Midbrain (tissue), 1 donor: ENCODE data around the gene SYNE1.
A peak's percentile ranks its signal among the peaks of the same experiment; 100 is the strongest.
"Not testable (repeated sequence)": the region's sequence is repeated elsewhere in the genome, so short reads cannot be mapped to it uniquely, and the experiment has no call there.

Experiments used
- DNase-seq: peaks from one replicate; lab custom pipeline; 2025; lab: John Stamatoyannopoulos, UW

Gene SYNE1

DNA sequence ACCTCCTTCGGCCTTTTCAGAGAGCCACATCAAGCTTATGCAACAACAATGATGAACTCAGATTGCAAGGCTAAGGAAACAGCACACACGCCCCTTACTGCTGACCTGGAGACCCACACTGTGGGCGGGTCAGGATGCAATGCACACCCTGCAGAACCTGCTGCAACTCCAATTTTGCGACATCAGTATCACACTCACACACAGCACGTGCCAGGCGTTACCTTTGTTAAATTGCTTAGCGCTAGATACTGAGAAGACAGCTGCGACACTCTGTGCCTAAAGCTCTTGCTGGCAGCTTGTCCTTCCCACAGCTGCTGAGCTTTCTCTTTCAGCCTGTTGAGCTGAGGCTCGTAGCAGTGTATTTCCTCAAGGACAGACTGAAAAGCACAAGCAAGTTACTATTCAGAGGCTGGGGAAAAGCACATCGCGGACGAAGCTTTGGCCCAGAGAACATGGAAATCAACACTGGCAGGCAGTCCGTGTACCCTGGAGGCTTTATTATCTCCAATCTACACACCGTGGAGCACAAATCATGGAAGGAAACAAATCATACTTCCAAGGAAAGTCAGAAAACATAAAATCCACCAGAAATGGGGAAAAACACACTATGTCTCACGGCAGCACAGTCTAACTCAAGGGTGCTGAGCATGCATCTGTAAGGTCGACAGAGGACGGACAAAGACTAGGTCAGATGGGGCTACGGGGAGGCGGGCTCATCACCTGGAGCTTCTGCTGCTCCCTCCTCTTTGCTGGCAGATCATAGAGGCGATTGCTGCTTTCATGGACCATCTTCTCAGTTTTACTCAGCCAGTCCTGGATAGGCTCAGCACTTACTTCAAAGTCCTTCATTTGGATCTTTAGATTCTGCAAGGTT is 268.2 kb downstream of the SYNE1 start:
- peak; percentile 33 for DNase-seq

DNA sequence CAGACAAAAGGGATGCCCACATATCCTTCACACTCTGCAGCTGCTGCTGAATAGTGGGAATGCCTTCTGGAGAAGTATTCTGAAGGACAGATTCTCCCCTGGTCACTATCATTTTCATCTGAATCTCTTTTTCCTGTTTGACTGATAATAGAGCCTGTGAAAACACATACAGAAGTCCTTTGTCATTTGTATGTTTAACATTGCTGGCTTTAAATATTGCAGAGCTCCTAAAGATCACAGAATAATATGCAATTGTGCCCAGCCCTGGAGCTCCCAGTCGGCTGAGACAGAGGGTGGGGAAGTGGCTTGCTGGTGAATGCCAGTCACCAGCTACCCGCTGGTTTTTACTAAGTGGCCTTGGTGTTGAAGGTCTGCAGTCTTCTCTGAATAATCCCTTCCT is 272.3 kb downstream of the SYNE1 start:
- no peak for DNase-seq

DNA sequence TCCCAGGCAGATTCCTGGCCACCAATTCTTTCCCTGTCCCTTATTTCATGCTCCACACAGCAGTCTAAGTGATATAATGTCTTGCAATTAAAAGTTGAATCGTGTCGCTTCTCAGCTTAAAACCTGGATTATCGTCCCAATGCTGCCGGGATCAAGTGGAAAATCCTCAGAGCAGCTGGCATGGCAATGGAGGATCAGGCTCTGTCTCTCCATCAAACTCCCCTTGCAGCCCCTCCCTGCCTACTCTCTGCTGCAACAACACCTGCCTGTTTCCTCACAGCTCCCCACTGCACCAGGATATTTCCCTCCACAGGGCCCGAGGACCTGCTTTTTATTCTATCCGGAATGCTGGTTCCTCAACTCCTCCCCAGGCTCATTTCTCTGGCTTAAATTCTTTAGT is 277.1 kb downstream of the SYNE1 start:
- DNase-seq, result no peak

DNA sequence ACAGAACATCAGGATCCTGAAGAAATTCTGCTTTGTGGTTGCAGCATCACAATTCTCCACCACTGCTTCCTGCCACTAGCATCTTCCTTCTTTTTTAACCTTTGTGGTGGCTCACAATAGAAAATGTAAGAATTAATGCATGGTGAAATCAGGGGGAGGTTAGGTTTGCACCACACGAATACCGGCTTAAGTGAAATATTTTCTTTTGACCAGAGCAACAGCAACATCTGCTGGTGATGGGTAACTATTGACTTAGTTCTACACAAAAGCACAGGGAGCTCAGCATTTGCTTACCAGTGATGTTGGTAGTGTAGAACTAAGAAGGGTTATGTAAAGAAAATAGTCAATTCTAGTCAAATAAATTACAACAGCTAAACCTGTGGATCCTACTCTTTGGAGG is 280.5 kb downstream of the SYNE1 start:
- DNase-seq, result no peak

DNA sequence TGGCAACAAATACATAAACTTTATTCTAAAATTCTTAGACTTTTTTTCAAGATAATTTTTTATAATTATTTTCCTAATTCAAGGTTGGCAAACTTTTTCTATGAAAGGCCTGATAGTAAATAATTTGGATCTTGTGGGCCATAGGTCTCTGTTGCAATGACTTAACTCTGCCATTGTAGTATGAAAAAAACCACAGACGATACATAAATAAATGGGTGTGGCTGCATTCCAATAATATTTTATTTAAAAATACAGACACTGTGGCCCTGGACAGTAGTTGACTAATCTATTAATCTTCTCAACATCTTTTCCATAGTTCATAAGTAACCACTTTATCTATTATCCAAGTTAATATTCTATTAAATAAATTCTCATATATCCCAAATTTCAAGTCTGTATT is 281.1 kb downstream of the SYNE1 start:
- DNase-seq, result no peak

DNA sequence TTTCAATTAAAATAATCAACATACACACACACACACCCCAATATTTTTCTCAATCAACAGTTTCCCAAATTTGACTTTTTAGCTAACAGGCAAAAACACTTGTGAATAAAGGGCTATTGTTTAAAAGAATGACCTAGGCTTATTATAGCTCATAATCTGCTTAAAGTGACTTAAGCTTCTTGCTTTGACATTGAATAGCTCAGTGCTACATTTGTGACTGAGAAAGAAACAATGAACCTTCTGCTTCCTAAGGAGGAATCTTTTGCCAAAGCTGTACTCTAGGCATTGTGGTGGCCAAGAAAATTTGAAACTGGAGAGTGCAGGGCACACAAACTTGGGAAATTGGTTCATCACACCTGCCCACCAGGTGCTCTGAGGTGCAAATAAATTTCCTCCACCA is 282.0 kb downstream of the SYNE1 start:
- no peak for DNase-seq

DNA sequence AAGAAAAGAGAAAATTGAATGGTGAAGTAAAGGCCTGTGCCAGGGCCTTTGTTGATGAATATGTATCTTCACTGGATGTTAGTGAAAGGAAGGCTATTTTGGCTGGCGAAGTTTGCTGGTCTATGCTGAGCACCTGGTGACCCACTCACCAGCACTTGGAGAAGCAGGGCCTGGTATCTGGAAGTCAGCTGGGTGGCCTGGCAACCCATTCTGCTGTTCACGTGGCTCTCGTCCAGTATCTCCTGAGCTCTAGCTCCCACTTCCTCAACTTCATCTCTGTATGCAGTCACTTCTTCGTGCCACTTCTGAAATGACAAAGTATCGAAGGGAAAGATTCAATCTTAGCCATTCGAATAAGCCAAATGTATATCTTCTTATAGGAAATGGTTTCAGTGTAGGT is 283.7 kb downstream of the SYNE1 start:
- no peak for DNase-seq

DNA sequence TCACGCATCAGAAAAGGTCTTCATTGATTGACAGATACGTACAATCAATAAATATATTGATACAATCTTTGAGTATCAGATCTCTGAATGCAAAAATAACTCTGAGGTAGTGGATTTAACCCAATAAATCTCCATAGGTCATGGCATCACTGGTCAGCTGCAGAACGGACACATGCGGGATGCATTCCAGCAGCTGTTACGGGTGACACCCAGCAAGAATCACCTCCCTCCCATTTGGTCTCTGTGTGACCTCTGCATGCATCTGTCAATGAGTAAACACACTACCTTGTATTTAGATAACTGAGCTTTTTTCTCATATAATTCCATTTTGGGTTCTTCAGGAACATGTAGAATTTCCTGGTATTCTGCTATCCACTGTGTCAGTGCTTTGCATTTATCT is 285.4 kb downstream of the SYNE1 start:
- no peak for DNase-seq

DNA sequence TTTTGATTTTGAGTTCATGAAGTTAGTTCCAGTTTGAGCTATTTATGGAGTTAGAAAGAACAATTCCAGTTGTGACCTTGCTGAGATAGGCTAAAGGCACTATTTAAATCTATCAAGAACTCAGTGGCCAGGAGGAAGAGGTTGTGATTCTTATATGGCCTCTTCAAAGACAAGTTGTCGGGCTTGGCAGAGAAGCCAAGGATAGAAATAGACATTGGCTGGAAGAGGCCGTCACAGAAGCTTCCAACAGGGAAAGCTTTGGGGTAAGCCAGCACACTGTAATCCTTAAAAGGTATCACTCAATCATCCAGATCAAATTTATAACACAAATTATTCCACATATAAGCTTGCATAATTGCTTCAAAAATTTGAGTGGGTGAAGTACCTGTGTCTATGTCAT is 286.1 kb downstream of the SYNE1 start:
- no peak for DNase-seq

DNA sequence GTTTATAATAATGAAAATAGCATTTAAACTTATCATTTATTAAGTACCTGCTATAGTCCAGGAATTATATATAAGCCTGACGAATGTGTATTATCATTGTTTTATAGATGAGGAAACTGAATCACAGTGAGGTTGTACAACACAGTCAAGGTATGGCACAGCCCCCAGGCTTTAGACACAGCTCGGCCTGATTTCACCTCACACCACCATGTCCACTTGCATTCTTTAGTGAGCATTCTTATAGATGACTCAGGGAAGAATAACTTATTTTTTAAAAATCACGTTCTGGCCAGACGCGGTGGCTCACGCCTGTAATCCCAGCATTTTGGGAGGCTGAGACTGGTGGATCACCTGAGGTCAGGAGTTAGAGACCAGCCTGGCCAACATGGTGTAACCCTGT is 289.0 kb downstream of the SYNE1 start:
- DNase-seq, result no peak

DNA sequence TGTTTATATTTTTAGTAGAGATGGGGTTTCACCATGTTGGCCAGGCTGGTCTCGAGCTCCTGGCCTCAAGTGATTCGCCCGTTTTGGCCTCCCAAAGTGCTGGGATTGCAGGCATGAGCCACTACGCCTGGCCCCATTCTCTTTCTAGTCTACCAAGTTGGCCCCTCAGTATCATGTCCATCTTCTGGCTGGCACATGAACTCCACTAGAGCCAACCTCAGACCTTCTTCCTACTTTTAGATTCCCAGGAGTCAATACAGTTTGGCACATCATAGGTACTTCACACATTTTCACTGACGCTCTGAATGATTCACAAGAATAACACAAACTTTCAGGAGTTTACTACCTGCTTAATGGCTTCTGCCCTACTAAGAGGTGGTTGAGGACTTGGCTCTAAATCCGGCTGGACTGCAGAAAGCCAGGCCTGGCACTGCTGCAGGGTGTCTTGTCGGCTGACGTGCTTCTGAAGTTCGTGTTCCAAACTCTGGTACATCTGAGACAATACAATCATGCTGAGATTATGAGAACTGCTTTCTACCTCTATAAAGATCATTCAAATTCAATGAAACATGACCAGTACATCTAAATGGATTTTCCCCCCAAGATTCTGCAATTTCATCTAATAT is 293.3 kb downstream of the SYNE1 start:
- no peak for DNase-seq

DNA sequence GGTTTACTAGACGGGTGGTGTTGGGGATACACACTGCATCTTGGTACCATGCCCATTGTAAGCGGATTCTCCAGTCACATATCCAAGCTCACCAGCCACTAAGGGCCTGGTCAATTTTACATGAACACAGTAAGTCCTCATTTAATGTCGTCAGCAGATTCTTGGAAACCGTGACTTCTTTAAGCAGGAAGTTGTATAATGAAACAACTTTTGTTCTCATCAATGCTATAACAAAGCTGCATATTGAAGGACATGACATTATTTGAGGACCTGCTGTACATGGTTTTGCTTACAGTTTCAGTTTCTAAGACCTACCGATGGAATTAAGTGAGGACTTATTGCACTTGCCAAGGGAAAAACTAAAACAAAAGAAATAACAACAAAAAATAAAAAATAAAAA is 295.6 kb downstream of the SYNE1 start:
- no peak for DNase-seq

DNA sequence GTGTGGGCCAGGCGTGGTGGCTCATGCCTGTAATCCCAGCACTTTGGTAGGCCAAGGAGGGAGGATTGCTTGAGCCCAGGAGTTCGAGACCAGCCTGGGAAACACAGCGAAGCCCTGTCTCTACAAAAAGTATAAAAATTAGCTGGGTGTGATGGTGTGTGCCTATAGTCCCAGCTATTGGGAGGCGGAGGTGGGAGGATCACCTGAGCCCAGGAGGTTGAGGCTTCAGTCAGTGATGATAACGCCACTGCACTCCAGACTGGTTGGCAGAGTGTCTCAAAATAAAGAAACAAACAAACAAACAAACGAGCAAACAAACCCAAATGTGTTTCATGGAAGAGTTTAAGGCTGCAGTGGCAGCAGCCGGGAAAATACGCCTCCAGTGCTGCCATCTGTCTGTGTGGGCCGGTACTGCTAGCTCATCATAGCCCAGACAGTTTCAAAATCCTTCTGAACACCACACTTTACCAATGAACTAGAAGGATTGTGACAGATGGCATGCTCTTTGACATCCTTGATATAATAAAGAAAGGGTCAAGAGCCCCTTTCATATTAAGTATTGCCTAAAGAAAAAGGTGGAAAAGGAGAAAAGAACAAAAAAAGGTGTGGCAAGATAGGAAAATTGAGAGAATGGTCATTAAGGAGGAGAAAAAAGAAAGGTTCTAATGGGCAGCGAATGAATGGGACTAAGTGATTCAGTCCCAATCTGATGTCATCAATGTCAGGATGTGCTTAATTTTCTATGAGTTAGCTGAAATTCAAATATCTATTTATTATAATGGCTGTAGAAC is 298.6 kb downstream of the SYNE1 start:
- DNase-seq, result peak; percentile 63

DNA sequence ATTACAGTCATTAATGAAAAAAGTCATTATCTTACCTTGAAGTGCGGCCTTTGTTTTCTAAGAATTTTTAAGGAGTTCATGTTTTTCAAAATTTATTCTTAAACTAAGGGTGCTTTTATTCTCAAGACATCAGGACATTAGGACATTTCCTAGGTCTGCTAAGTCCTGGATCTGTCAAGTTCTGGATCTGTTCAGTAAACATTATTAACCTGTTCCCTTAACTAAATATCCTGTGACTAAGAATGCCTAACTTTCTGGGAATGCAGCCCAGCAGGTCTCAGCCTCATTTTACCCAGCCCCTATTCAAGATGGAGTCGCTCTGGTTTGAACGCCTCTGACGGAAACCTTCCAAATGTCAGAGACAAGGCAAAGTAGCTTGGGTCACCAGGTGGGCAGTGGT is 302.6 kb downstream of the SYNE1 start:
- DNase-seq, result no peak

DNA sequence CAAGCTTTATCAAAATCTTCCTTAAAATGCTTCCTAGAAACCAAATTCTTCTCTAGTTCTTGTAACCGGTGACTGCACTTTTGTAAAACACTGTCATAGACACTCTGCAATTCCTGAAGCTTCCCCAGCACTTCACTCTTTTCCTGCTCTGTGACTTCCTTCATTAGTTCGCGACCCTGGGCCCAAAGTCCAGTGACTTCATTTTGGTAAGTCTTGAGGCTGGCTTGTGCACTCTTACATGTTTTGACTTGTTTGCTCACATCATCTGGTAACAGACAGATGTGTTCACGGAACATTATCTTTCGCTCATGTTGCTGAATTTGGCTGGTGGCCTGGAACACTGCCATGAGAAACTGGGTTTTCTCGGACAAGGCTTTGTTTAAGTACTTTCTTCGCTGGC is 306.2 kb downstream of the SYNE1 start:
- DNase-seq, result no peak

DNA sequence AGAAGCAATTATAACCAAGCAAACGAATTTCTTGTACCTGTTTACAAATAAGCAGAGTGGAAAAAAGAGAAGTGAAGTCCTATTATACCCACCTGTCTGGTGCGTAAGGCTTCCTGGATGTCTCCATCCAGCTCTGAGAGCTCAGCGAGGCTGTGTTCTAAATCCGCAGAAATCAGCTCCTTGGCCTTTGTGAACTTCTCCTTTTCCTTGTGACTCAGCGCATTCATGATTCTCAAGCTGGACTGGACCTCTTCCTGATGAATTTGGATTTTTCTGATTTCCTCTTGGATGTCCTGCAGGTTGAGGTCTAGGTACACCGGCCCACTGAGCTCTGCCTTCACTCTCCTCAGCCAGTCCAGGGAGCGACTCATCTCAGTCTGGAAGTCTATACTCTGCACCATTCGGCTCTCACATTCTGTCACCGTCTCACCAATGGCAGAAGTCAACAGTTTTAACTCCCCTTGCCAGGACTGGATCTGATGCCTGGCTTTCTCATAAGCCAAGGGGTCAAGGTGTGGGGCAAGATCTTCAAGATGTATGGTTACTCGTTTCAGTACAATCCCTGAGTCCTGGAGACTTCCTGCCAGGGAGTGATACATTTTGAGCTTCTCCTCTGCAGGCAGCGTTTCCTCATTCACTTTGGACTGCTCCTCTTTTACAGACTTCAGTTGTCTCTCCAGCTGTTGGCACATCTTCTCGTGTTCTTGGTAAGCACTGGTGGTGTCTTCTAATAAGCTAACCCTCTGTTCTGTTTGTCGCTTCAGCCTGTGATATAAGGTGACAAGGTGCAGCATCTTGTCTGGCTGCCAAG is 307.3 kb downstream of the SYNE1 start:
- DNase-seq, result no peak

DNA sequence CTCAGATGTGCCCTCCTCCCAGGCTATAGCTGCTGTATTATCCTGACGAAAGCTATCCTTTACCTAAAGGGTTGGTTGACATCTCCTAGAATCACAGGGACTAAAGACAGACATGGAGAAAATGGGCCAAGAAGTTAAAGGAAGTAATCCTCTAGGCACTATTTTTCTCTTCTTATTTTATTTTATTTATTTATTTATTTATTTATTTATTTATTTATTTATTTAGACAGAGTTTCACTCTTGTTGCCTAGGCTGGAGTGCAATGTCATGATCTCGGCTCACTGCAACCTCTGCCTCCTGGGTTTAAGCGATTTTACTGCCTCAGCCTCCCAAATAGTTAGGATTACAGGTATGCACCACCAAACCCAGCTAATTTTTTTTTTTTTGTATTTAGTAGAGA is 309.0 kb downstream of the SYNE1 start:
- not testable (repeated sequence) for DNase-seq

DNA sequence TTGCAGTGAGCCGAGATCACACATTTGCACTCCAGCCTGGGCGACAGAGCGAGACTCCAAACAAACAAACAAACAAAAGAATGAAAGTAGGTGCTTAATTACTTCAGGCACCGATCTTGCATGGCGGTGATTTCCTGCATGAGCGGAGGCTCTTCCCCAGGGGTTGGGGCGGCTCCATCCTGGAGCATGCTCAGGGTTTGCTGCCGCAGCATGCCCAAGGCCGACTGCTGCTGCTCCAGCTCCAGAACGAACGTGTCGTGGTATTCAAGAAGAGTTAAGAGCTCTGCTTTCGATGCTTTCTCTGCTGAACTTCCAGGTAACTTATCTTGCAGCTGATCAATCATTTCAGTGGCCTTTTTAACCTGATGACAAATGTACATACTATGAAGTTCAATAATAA is 313.8 kb downstream of the SYNE1 start:
- DNase-seq, result no peak

DNA sequence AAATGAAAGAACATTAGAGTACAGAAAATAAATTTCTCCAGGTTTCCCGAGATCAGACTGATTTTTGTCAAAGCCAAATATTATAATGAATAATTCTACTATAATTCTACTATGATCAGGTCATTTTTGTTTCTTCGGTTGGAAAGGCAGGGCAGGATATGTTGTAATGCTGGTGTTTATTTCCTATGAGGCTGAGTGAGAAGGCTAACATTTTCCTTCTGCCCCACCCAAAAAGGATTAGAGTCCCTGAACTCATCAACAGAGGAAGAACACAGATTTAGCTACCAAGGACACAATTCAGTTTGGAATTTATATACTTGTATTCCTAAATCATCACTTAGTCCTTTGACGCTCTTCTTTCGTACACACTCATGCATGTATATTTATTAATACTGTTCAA is 318.9 kb downstream of the SYNE1 start:
- DNase-seq, result no peak

DNA sequence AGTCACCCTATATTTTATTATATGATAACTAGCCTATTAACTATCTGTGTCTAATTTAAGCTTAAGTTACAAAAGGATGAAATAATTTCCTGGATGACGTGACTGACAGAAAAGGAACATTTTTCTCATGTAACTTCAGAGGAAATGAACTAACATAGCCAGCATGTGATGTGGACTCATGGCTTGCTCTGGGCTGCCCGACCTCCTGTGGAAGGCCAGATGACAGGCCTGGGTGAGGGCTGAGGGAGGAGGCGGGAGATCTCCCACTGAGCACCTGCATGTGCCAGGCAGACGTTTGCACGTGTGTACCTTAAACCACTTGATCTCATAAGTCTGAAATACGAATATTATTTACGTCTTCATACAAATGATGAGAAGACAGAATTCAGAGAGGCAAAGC is 321.1 kb downstream of the SYNE1 start:
- DNase-seq, result no peak

DNA sequence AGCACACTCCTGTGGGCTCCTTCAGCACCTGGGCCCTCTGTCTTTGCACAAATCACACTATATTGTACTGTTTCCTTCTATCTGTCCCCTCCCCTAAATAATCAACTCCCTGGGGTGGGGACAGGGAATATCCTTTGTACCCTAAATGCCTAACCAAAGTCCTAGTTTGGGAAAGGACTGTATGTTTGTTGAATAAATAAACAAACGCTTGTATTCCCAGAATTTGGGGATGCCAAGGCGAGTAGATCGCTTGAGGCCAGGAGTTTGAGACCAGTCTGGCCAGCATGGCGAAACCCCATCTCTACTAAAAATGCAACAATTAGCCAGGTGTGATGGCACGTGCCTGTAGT is 322.7 kb downstream of the SYNE1 start:
- no peak for DNase-seq
